HCT116 (cell line): ENCODE data around the gene GRIN2C. TPM values are rescaled to one million over a fixed set of nuclear protein-coding genes. Genes with fewer than 3 reads are reported as not detected.

Experiments used
- ATAC-seq: fragments of 200-7000 bp; cut with Tn5 transposase; 2 replicates; pipeline ENCODE4 v1.9.1; 2020; ENCODE audit warnings: mild to moderate bottlenecking, moderate library complexity
- BruUV-seq: library from RNA; stranded (reverse); fragments of 400-500 nt; replicated peaks from 2 replicates; lab custom pipeline; 2021; lab: Mats Ljungman, UMichigan
- CTCF ChIA-PET: fragments of 300-600 bp; sonication (Branson Sonifier 250); formaldehyde crosslinking; loops from one replicate; lab custom pipeline; 2021; ENCODE audit warnings: antibody characterized with exemption; lab: Charles Lee
- POLR2A ChIA-PET: fragments of 300-600, 350-600 bp; sonication (Branson Sonifier 250); formaldehyde crosslinking; loops from one replicate; lab custom pipeline; 2021; ENCODE audit warnings: antibody characterized with exemption; lab: Charles Lee
- RAD21 ChIA-PET, 2 experiments: fragments of 300-600 bp; sonication (Branson Sonifier 250); formaldehyde crosslinking; loops; one replicate each; lab custom pipeline; 2023; ENCODE audit warnings: low total read pairs in 2 of 2; ENCODE audit not compliant: uncharacterized antibody in 2 of 2, unreplicated experiment in 2 of 2, low non-redundant PET in 1 of 2; lab: Charles Lee
- DNase-seq: peaks from one replicate; pipeline ENCODE4 v3.0.0-alpha.2; 2010; ENCODE audit warnings: low read depth, low spot score
- H2AFZ ChIP-seq: fragments of 200-600 bp; shearing (Covaris generic), sonication (generic); 2 replicates; pipeline ENCODE4 v1.6.1; 2017; ENCODE audit warnings: low read depth, mixed run types, mixed read lengths, antibody characterized with exemption, low read length; ENCODE audit not compliant: poor library complexity, severe bottlenecking
- H3K27ac ChIP-seq: 2 replicates; pipeline ENCODE4 v1.5.1; 2012; ENCODE audit warnings: low read depth, low read length
- H3K27me3 ChIP-seq: fragments of 200-600 bp; sonication (generic); 2 replicates; pipeline ENCODE4 v1.6.1; 2016; ENCODE audit warnings: mixed run types, low read length, mixed read lengths; ENCODE audit not compliant: insufficient read depth
- H3K36me3 ChIP-seq, 2 experiments: fragments of 200-500 bp in 1 of 2; fragments of 200-600 bp in 1 of 2; sonication (Bioruptor generic) in 1 of 2; sonication (generic) in 1 of 2; 2 replicates each; pipeline versions ENCODE4 v1.5.1 to v1.6.1; 2014 to 2016; ENCODE audit warnings: low read length in 2 of 2, inconsistent platforms in 1 of 2, mixed read lengths in 1 of 2, mixed run types in 1 of 2; ENCODE audit not compliant: insufficient read depth in 2 of 2, control insufficient read depth in 1 of 2
- H3K4me1 ChIP-seq, 2 experiments: fragments of 200-600 bp in 1 of 2; sonication (generic) in 1 of 2; 2 replicates each; pipeline versions ENCODE4 v1.5.1 to v1.6.1; 2012 to 2017; ENCODE audit warnings: low read length in 2 of 2, inconsistent platforms in 1 of 2, mild to moderate bottlenecking in 1 of 2, mixed read lengths in 1 of 2, mixed run types in 1 of 2, moderate library complexity in 1 of 2; ENCODE audit not compliant: insufficient read depth in 2 of 2, control insufficient read depth in 1 of 2
- H3K4me2 ChIP-seq: fragments of 200-600 bp; sonication (generic); 2 replicates; pipeline ENCODE4 v1.6.1; 2017; ENCODE audit warnings: mixed run types, low read length, mixed read lengths
- H3K4me3 ChIP-seq, 2 experiments: fragments of 200-600 bp in 1 of 2; sonication (generic) in 1 of 2; replicated peaks in 1 of 2; 2 replicates each; pipeline ENCODE4 v1.5.1; 2011 to 2016; ENCODE audit warnings: low read length in 2 of 2, control low read depth in 1 of 2, low read depth in 1 of 2, mild to moderate bottlenecking in 1 of 2, mixed read lengths in 1 of 2, mixed run types in 1 of 2
- H3K79me2 ChIP-seq: fragments of 200-600 bp; sonication (generic); 2 replicates; pipeline ENCODE4 v1.6.1; 2017; ENCODE audit warnings: mild to moderate bottlenecking, mixed run types, low read length, moderate library complexity, mixed read lengths; ENCODE audit not compliant: insufficient read depth
- H3K9ac ChIP-seq: fragments of 200-600 bp; sonication (generic); 2 replicates; pipeline ENCODE4 v1.6.1; 2016; ENCODE audit warnings: low read length, mixed read lengths
- H3K9me2 ChIP-seq: fragments of 200-600 bp; sonication (generic), shearing (Covaris generic); 2 replicates; pipeline ENCODE4 v1.6.1; 2017; ENCODE audit warnings: mixed run types, mild to moderate bottlenecking, moderate library complexity; ENCODE audit not compliant: insufficient read depth
- H3K9me3 ChIP-seq, 2 experiments: fragments of 200-500 bp in 1 of 2; fragments of 200-600 bp in 1 of 2; sonication (Bioruptor generic) in 1 of 2; sonication (generic) in 1 of 2; 2 replicates each; pipeline ENCODE4 v1.6.1; 2014 to 2017; ENCODE audit warnings: low read length in 2 of 2, mixed read lengths in 2 of 2, inconsistent platforms in 1 of 2, low read depth in 1 of 2, mild to moderate bottlenecking in 1 of 2, mixed run types in 1 of 2, moderate library complexity in 1 of 2; ENCODE audit not compliant: control insufficient read depth in 1 of 2, insufficient read depth in 1 of 2
- H4K20me1 ChIP-seq: fragments of 200-600 bp; sonication (generic), shearing (Covaris generic); 2 replicates; pipeline ENCODE4 v1.6.1; 2017; ENCODE audit warnings: mixed run types, mild to moderate bottlenecking, moderate library complexity; ENCODE audit not compliant: insufficient read depth
- CEBPB ChIP-seq: IDR thresholded peaks from 2 replicates; pipeline ENCODE4 v1.6.1; 2012; ENCODE audit warnings: low read depth
- ELF1 ChIP-seq: IDR thresholded peaks from 2 replicates; pipeline ENCODE4 v1.6.1; 2012; ENCODE audit warnings: low read depth, borderline replicate concordance
- EZH2 ChIP-seq: fragments of 200-600 bp; sonication (generic); IDR thresholded peaks from 2 replicates; pipeline ENCODE4 v1.6.1; 2017; ENCODE audit warnings: antibody characterized with exemption, mixed run types
- FOSL1 ChIP-seq: IDR thresholded peaks from 2 replicates; pipeline ENCODE4 v1.6.1; 2012; ENCODE audit warnings: low read depth
- POLR2A ChIP-seq: IDR thresholded peaks from 2 replicates; pipeline ENCODE4 v1.7.0; 2011; ENCODE audit warnings: borderline replicate concordance; ENCODE audit not compliant: insufficient read depth, insufficient read length; ENCODE audit errors: extremely low read depth
- POLR2AphosphoS5 ChIP-seq: IDR thresholded peaks from 2 replicates; pipeline ENCODE4 v1.6.1; 2011; ENCODE audit warnings: mild to moderate bottlenecking, low read depth, low read length, moderate library complexity
- intact Hi-C: fragments of 100-400 bp; cut with micrococcal nuclease; formaldehyde crosslinking; loops from 2 replicates; pipeline ENCODE4 v1.10.0; 2022
- total RNA-seq: library from RNA; stranded (reverse); gene quantifications from one replicate; pipeline ENCODE4 v1.2.1, GENCODE V29; 2021; ENCODE audit not compliant: unreplicated experiment
- TF ChIP-seq, protein P1 (sequence below): IDR thresholded peaks from 2 replicates; pipeline ENCODE4 v1.6.1; 2012; ENCODE audit warnings: low read depth

The GRIN2C gene
- total RNA-seq, 1 experiment from 2014 or later: 2.2 TPM

DNA sequence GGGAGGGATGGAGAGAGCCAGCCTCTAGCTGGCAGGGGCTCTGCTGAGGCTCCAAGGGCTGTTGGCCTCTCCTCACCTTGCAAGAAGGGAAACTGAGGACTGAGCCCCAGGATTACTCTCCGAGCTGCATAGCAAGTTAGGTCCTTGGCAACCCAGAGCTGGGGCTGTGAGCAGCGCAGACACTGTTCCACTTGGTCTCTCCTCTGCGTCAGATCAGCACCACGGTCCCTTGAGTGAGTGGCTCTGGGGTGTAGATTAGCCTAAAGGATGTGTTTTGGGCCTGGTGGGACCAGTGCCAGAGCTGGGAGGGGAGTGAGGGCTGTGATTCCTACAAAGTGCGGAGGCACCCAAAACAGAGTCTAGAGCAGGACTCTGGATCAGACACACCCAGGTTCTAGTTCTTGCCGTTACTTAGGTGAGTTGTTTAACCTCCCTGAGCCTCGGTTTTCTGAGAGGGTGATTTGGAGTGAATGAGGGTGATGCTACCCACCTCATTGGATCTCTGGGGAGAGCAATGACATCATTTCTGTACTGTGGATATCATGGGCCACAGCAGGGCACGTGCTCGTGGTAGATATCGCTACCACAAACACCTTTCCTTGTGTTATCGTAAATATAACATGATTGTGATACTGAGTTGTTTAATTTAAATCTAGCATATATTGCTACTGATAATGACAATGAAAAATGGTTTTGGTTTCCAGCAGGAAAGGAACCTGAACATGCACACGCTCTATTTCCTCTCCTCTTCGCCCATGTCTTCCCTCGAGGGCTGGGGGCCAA is 41.9 kb upstream of the GRIN2C start:
- H3K36me3 ChIP-seq: no peaks in the 10 kb centered on the region
- CTCF ChIA-PET: no interaction called here
- no peaks in the 10 kb centered on the region for H3K79me2 ChIP-seq

More for the DNA sequence above, 41.9 kb upstream of the GRIN2C start:
- intact Hi-C loops: no loop called here
- Histone ChIP-seq H3K9ac (no peak overlapping the region), H3K4me1 (peaks cover 3 to 26% of the 10 kb centered on the region in 2 experiments), H3K9me2 (no peaks in the 10 kb centered on the region), H3K9me3 (no peaks in the 10 kb centered on the region), H3K27me3 (peaks cover under 1% of the 10 kb centered on the region; the same call in 1 of the 2 replicates), H4K20me1 (no peaks in the 10 kb centered on the region), H3K27ac (no peak overlapping the region), H2AFZ (no peak overlapping the region), H3K4me2 (no peak overlapping the region), H3K4me3 (no peak overlapping the region)
- no TSS peak for BruUV-seq
- ATAC-seq: no peak
- RAD21 ChIA-PET: no interaction called here
- TF ChIP-seq FOSL1 (no peak), POLR2AphosphoS5 (no peak), POLR2A (no peak), EZH2 (no peak), CEBPB (no peak), ELF1 (no peak)
- TF ChIP-seq, protein P1, sequence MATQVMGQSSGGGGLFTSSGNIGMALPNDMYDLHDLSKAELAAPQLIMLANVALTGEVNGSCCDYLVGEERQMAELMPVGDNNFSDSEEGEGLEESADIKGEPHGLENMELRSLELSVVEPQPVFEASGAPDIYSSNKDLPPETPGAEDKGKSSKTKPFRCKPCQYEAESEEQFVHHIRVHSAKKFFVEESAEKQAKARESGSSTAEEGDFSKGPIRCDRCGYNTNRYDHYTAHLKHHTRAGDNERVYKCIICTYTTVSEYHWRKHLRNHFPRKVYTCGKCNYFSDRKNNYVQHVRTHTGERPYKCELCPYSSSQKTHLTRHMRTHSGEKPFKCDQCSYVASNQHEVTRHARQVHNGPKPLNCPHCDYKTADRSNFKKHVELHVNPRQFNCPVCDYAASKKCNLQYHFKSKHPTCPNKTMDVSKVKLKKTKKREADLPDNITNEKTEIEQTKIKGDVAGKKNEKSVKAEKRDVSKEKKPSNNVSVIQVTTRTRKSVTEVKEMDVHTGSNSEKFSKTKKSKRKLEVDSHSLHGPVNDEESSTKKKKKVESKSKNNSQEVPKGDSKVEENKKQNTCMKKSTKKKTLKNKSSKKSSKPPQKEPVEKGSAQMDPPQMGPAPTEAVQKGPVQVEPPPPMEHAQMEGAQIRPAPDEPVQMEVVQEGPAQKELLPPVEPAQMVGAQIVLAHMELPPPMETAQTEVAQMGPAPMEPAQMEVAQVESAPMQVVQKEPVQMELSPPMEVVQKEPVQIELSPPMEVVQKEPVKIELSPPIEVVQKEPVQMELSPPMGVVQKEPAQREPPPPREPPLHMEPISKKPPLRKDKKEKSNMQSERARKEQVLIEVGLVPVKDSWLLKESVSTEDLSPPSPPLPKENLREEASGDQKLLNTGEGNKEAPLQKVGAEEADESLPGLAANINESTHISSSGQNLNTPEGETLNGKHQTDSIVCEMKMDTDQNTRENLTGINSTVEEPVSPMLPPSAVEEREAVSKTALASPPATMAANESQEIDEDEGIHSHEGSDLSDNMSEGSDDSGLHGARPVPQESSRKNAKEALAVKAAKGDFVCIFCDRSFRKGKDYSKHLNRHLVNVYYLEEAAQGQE: no peak
- DNase-seq: no peak
- POLR2A ChIA-PET: interaction anchor here (0.6 to 0.8 kb wide), 2 partner anchors 12 to 56 kb away, joined by 3 to 4 read pairs; no protein-coding TSS in a partner anchor
